Lower leg skin (tissue), 4 donors: ENCODE measurements around the gene UBE2F. TPM values are rescaled to one million over a fixed set of nuclear protein-coding genes. Genes with fewer than 3 reads are reported as not detected.

Source experiments
- DNase-seq, 2 donors: peaks; one replicate each; pipeline ENCODE4 v3.0.0-alpha.2; 2019; ENCODE audit warnings: low spot score in 2 of 2
- H3K4me3 ChIP-seq: fragments of 200-600 bp; sonication (generic); 2 replicates; pipeline ENCODE4 v1.5.1; 2017; ENCODE audit warnings: mild to moderate bottlenecking, low read depth; ENCODE audit not compliant: poor library complexity, severe bottlenecking
- CTCF ChIP-seq, 3 donors: fragments of 450-650 bp; IDR thresholded peaks; one replicate each; pipeline ENCODE4 v1.5.1; 2016; ENCODE audit warnings: antibody characterized with exemption in 3 of 3, mild to moderate bottlenecking in 3 of 3, moderate library complexity in 2 of 3
- POLR2A ChIP-seq, 2 donors: fragments of 450-650 bp; IDR thresholded peaks; one replicate each; pipeline ENCODE4 v1.6.1; 2016 to 2017; ENCODE audit warnings: antibody characterized with exemption in 2 of 2, mild to moderate bottlenecking in 1 of 2, moderate library complexity in 1 of 2
- WGBS, 2 donors: methylation state at CpG; one replicate each; pipeline ENCODE4 v1.1.5; 2018; 5-methylcytosine and 5-hydroxymethylcytosine counted together
- intact Hi-C: fragments of 100-400 bp; cut with DNase I; formaldehyde crosslinking; loops from one replicate; pipeline ENCODE4 v1.15.0; 2023; ENCODE audit warnings: low total_unique reads
- total RNA-seq, 4 donors: library from RNA; depleted of rRNA; stranded (reverse); fragments of >200 nt; gene quantifications; one replicate each; pipeline ENCODE4 v1.1.0, GENCODE V29; 2016

Gene UBE2F
- total RNA-seq, 4 donors from 2014 or later, result 32.8 to 46.9 (median 33.3) TPM

GRCh38 chr2:238013806-238014205 lies 47.0 kb downstream of the UBE2F start:
- 95 to 98% methylated on average over 7 of the region's 7 CpGs for WGBS, 2 donors
- TF ChIP-seq POLR2A (IDR thresholded peaks at IDR 0.05) (no peak), CTCF (IDR thresholded peaks at IDR 0.05) (no peak)
- no peak overlapping the region for H3K4me3 ChIP-seq

GRCh38 chr2:238015705-238016104 lies 48.9 kb downstream of the UBE2F start:
- no peak overlapping the region for H3K4me3 ChIP-seq
- DNase-seq, result no peak
- intact Hi-C loops, result no loop called here
- no peak for TF ChIP-seq CTCF (IDR thresholded peaks at IDR 0.05)
- no peak for TF ChIP-seq POLR2A (IDR thresholded peaks at IDR 0.05)
- WGBS, 2 donors, result 69 to 73% methylated on average over 4 of the region's 4 CpGs

More at GRCh38 chr2:238013806-238014205, 47.0 kb downstream of the UBE2F start:
- intact Hi-C loops, result no loop called here
- DNase-seq, result no peak

- no peak for DNase-seq
- TF ChIP-seq POLR2A (IDR thresholded peaks at IDR 0.05), result no peak
- no peak for TF ChIP-seq CTCF (IDR thresholded peaks at IDR 0.05)
- WGBS, 2 donors, result 88 to 96% methylated on average over 8 of the region's 8 CpGs
- intact Hi-C loops, result no loop called here
- H3K4me3 ChIP-seq, result no peak overlapping the region
Measured at GRCh38 chr2:238016526-238016925, 49.7 kb downstream of the UBE2F start.

GRCh38 chr2:238019962-238020361 lies 53.1 kb downstream of the UBE2F start:
- TF ChIP-seq CTCF (IDR thresholded peaks at IDR 0.05) (no peak), POLR2A (IDR thresholded peaks at IDR 0.05) (no peak)
- no peak for DNase-seq
- intact Hi-C loops, result no loop called here
- H3K4me3 ChIP-seq, result no peak overlapping the region
- WGBS, 2 donors, result 48 to 60% methylated on average over 2 of the region's 2 CpGs

GRCh38 chr2:238020816-238021215 lies 54.0 kb downstream of the UBE2F start:
- WGBS, 2 donors, result 96% methylated on average over 9 of the region's 9 CpGs
- TF ChIP-seq POLR2A (IDR thresholded peaks at IDR 0.05) (no peak), CTCF (IDR thresholded peaks at IDR 0.05) (no peak)
- intact Hi-C loops, result no loop called here
- DNase-seq, result no peak
- H3K4me3 ChIP-seq, result no peak overlapping the region

GRCh38 chr2:238021327-238021726 lies 54.5 kb downstream of the UBE2F start:
- intact Hi-C loops, result no loop called here
- H3K4me3 ChIP-seq, result no peak overlapping the region
- TF ChIP-seq POLR2A (IDR thresholded peaks at IDR 0.05), result no peak
- no peak for TF ChIP-seq CTCF (IDR thresholded peaks at IDR 0.05)
- no peak for DNase-seq
- WGBS, 2 donors, result 90 to 92% methylated on average over 4 of the region's 4 CpGs
